Loucy (cell line): Measurements from ENCODE around the gene FAM131A.

Experiments
- H2AFZ ChIP-seq: fragments of 200-600 bp; sonication (generic); 2 replicates; pipeline ENCODE4 v1.6.0; 2016; ENCODE audit warnings: antibody characterized with exemption, mild to moderate bottlenecking, low read length, moderate library complexity
- H3F3A ChIP-seq: fragments of 200-600 bp; 2 replicates; pipeline ENCODE4 v1.6.0; 2016; ENCODE audit warnings: antibody characterized with exemption, low read depth, mild to moderate bottlenecking
- H3K27me3 ChIP-seq: fragments of 200-600 bp; sonication (generic); 2 replicates; pipeline ENCODE4 v1.6.1; 2014; ENCODE audit warnings: low read length, mild to moderate bottlenecking; ENCODE audit not compliant: insufficient read depth, poor library complexity, severe bottlenecking
- H3K36me3 ChIP-seq: fragments of 200-600 bp; sonication (generic); 2 replicates; pipeline ENCODE4 v1.6.1; 2016; ENCODE audit warnings: low read length; ENCODE audit not compliant: insufficient read depth
- H3K4me1 ChIP-seq: fragments of 200-600 bp; sonication (generic); 2 replicates; pipeline ENCODE4 v1.5.1; 2014; ENCODE audit warnings: low read length, mild to moderate bottlenecking; ENCODE audit not compliant: insufficient read depth, poor library complexity, severe bottlenecking
- H3K4me2 ChIP-seq: fragments of 200-600 bp; sonication (generic); 2 replicates; pipeline ENCODE4 v1.6.0; 2014; ENCODE audit warnings: antibody characterized with exemption, low read length, low read depth, mild to moderate bottlenecking; ENCODE audit not compliant: poor library complexity, severe bottlenecking
- H3K4me3 ChIP-seq: fragments of 200-600 bp; sonication (generic); 2 replicates; pipeline ENCODE4 v1.5.1; 2014; ENCODE audit warnings: low read length, mild to moderate bottlenecking, mixed read lengths; ENCODE audit not compliant: poor library complexity, severe bottlenecking
- H3K79me2 ChIP-seq: fragments of 200-600 bp; sonication (generic); 2 replicates; pipeline ENCODE4 v1.6.1; 2014; ENCODE audit warnings: low read length; ENCODE audit not compliant: insufficient read depth
- H3K9ac ChIP-seq: fragments of 200-600 bp; sonication (generic); 2 replicates; pipeline ENCODE4 v1.6.0; 2014; ENCODE audit warnings: mild to moderate bottlenecking, low read depth, low read length, moderate library complexity; ENCODE audit not compliant: poor library complexity, severe bottlenecking
- H3K9me2 ChIP-seq: fragments of 200-600 bp; sonication (generic); replicated peaks from 2 replicates; pipeline ENCODE4 v1.6.1; 2016; ENCODE audit warnings: low read depth, low read length, mixed read lengths
- H3K9me3 ChIP-seq: fragments of 200-600 bp; sonication (generic); 2 replicates; pipeline ENCODE4 v1.6.1; 2014; ENCODE audit warnings: mild to moderate bottlenecking, antibody characterized with exemption, low read length, low read depth; ENCODE audit not compliant: insufficient read depth
- H4K20me1 ChIP-seq: fragments of 200-600 bp; sonication (generic); 2 replicates; pipeline ENCODE4 v1.6.0; 2014; ENCODE audit warnings: antibody characterized with exemption, low read length, mild to moderate bottlenecking; ENCODE audit not compliant: insufficient read depth, poor library complexity, severe bottlenecking
- CTCF ChIP-seq: fragments of 200-600 bp; sonication (generic); conservative IDR thresholded peaks from 2 replicates; pipeline ENCODE4 v1.5.1; 2014; ENCODE audit warnings: mild to moderate bottlenecking, antibody characterized with exemption, low read length
- EZH2phosphoT487 ChIP-seq: fragments of 200-600 bp; IDR thresholded peaks from 2 replicates; pipeline ENCODE4 v1.6.1; 2018; ENCODE audit warnings: antibody characterized with exemption, mild to moderate bottlenecking, moderate library complexity, borderline replicate concordance

FAM131A gene

GRCh38 chr3:184368586-184369183, 31.3 kb downstream of the FAM131A start:
- Histone ChIP-seq H3K9me2 (no peaks in the 10 kb centered on the region), H3K27me3 (no peaks in the 10 kb centered on the region), H3K4me1 (peaks cover 19% of the 10 kb centered on the region), H3K9me3 (no peaks in the 10 kb centered on the region), H2AFZ (no peak overlapping the region), H4K20me1 (peaks cover 15% of the 10 kb centered on the region), H3K79me2 (peaks cover 24% of the 10 kb centered on the region), H3K36me3 (peaks cover 17% of the 10 kb centered on the region; the same call in 1 of the 2 replicates), H3K9ac (no peak overlapping the region), H3K4me3 (no peak overlapping the region), H3K4me2 (no peak overlapping the region), H3F3A (no peaks in the 10 kb centered on the region)
- TF ChIP-seq EZH2phosphoT487 = no peak

GRCh38 chr3:184371570-184372018, 34.2 kb downstream of the FAM131A start:
- H3F3A ChIP-seq = no peaks in the 10 kb centered on the region
- H3K4me1 ChIP-seq = peaks cover 4% of the 10 kb centered on the region
- no peak overlapping the region for H3K9ac ChIP-seq
- peak; percentile 89 for TF ChIP-seq CTCF
- TF ChIP-seq EZH2phosphoT487 = no peak
- no peaks in the 10 kb centered on the region for H3K79me2 ChIP-seq
- no peaks in the 10 kb centered on the region for H4K20me1 ChIP-seq
- no peak overlapping the region for H3K4me3 ChIP-seq
- no peaks in the 10 kb centered on the region for H3K9me2 ChIP-seq
- H2AFZ ChIP-seq = no peak overlapping the region
- peaks cover 16% of the 10 kb centered on the region; the same call in 1 of the 2 replicates for H3K36me3 ChIP-seq
- no peaks in the 10 kb centered on the region for H3K27me3 ChIP-seq
- H3K4me2 ChIP-seq = no peak overlapping the region
- H3K9me3 ChIP-seq = no peaks in the 10 kb centered on the region

DNA sequence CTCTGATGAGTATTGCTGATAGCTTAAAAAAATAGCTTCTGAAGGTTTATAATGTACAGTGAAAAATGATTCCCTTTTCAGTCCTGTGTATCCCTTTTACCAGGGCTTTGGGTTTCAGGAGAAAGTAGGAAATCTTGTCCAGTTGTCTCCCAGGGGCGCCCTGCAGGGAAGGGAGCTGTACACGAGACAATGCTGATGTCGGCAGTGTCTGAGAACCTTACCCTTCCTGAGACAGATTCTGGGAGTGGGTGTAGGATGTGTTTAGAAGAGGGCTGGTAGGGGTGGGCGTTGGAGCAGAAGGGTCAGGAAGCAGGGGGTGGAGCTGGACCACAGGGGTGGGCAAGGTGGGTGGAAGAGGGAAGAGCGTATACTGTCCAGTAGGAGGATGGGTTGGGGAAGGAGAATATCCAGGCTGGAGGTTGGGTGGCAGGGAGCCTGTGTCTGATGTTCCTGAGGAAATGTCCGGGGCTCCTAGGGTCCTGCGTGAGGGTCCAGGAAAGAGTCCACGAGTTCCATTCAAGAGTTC, 35.0 kb downstream of the FAM131A start:
- no peaks in the 10 kb centered on the region for H3K79me2 ChIP-seq
- no peak overlapping the region for H3K9ac ChIP-seq
- no peaks in the 10 kb centered on the region for H4K20me1 ChIP-seq
- H3K4me2 ChIP-seq = no peak overlapping the region
- H3K9me2 ChIP-seq = no peaks in the 10 kb centered on the region
- no peak overlapping the region for H3K4me3 ChIP-seq
- no peak for TF ChIP-seq EZH2phosphoT487
- TF ChIP-seq CTCF = no peak
- no peaks in the 10 kb centered on the region for H3F3A ChIP-seq
- no peaks in the 10 kb centered on the region for H3K9me3 ChIP-seq
- H3K36me3 ChIP-seq = peaks cover 12% of the 10 kb centered on the region; the same call in 1 of the 2 replicates
- no peak overlapping the region for H2AFZ ChIP-seq
- H3K27me3 ChIP-seq = no peaks in the 10 kb centered on the region
- peaks cover 3% of the 10 kb centered on the region for H3K4me1 ChIP-seq
